SK-N-SH (cell line): Measurements from ENCODE around the gene ANKRD44. TPM values are rescaled to one million over a fixed set of nuclear protein-coding genes. Genes with fewer than 3 reads are reported as not detected.

Experiments
- CTCF ChIA-PET: fragments of 300-600, 350-600 bp; formaldehyde crosslinking; extraction: SDS; loops from one replicate; lab custom pipeline; 2021; lab: Yijun Ruan, JAX
- POLR2A ChIA-PET: fragments of 350-600 bp; sonication (Branson Sonifier 250); formaldehyde crosslinking; extraction: SDS; loops from one replicate; lab custom pipeline; 2020; ENCODE audit warnings: antibody characterized with exemption, inconsistent platforms; lab: Yijun Ruan, JAX
- DNase-seq: peaks from one replicate; pipeline ENCODE4 v3.0.0; 2012
- H2AFZ ChIP-seq: fragments of 200-600 bp; sonication (generic); 2 replicates; pipeline ENCODE4 v1.8.1; 2016; ENCODE audit warnings: antibody characterized with exemption, mild to moderate bottlenecking, low read depth
- H3F3A ChIP-seq: fragments of 200-600 bp; sonication (generic); replicated peaks from 2 replicates; pipeline ENCODE3; 2016; ENCODE audit warnings: antibody characterized with exemption, mild to moderate bottlenecking; ENCODE audit not compliant: insufficient read depth
- H3K27ac ChIP-seq, 2 experiments: fragments of 200-500 bp in 1 of 2; fragments of 200-600 bp in 1 of 2; sonication (Bioruptor generic) in 1 of 2; sonication (generic), shearing (Covaris generic) in 1 of 2; 2 replicates each; pipeline versions ENCODE4 v1.5.1 to v1.6.1; 2014 to 2016; ENCODE audit warnings: low read depth in 2 of 2, inconsistent platforms in 1 of 2, low read length in 1 of 2, mild to moderate bottlenecking in 1 of 2, mixed read lengths in 1 of 2
- H3K27me3 ChIP-seq: fragments of 200-600 bp; sonication (generic), shearing (Covaris generic); 2 replicates; pipeline ENCODE4 v1.6.1; 2016; ENCODE audit warnings: mixed run types; ENCODE audit not compliant: insufficient read depth
- H3K36me3 ChIP-seq, 2 experiments: fragments of 200-500 bp in 1 of 2; fragments of 200-600 bp in 1 of 2; sonication (Bioruptor generic) in 1 of 2; sonication (generic) in 1 of 2; replicated peaks in 1 of 2; 2 replicates each; pipeline versions ENCODE3 to v1.5.1; 2014 to 2016; ENCODE audit warnings: low read length in 1 of 2, mild to moderate bottlenecking in 1 of 2; ENCODE audit not compliant: insufficient read depth in 2 of 2, control insufficient read depth in 1 of 2
- H3K4me1 ChIP-seq, 2 experiments: fragments of 200-500 bp in 1 of 2; fragments of 200-600 bp in 1 of 2; sonication (Bioruptor generic) in 1 of 2; sonication (generic), shearing (Covaris generic) in 1 of 2; 2 replicates each; pipeline versions ENCODE4 v1.5.1 to v1.6.1; 2014 to 2016; ENCODE audit warnings: low read depth in 1 of 2, low read length in 1 of 2, mixed run types in 1 of 2; ENCODE audit not compliant: insufficient read depth in 2 of 2, control insufficient read depth in 1 of 2
- H3K4me2 ChIP-seq: fragments of 200-600 bp; sonication (generic), shearing (Covaris generic); 2 replicates; pipeline ENCODE4 v1.6.1; 2017; ENCODE audit warnings: mixed run types
- H3K4me3 ChIP-seq, 2 experiments: fragments of 200-500 bp in 1 of 2; fragments of 200-600 bp in 1 of 2; sonication (Bioruptor generic) in 1 of 2; sonication (generic), shearing (Covaris generic) in 1 of 2; 2 replicates each; pipeline versions ENCODE4 v1.5.1 to v1.8.1; 2014 to 2016; ENCODE audit warnings: low read depth in 2 of 2, inconsistent platforms in 1 of 2, low read length in 1 of 2, mild to moderate bottlenecking in 1 of 2, mixed read lengths in 1 of 2, moderate library complexity in 1 of 2
- H3K79me2 ChIP-seq: fragments of 200-600 bp; sonication (generic); 2 replicates; pipeline ENCODE4 v1.8.1; 2017; ENCODE audit warnings: mild to moderate bottlenecking; ENCODE audit not compliant: insufficient read depth
- H3K9ac ChIP-seq: fragments of 200-600 bp; sonication (generic); 2 replicates; pipeline ENCODE4 v1.6.1; 2017; ENCODE audit warnings: mixed run types
- H3K9me2 ChIP-seq: fragments of 200-600 bp; sonication (generic); 2 replicates; pipeline ENCODE4 v1.6.1; 2017; ENCODE audit warnings: mixed run types
- H3K9me3 ChIP-seq: fragments of 200-600 bp; sonication (generic); 2 replicates; pipeline ENCODE4 v1.6.1; 2017; ENCODE audit warnings: mixed run types, mild to moderate bottlenecking, moderate library complexity
- H4K20me1 ChIP-seq: fragments of 200-600 bp; sonication (generic); 2 replicates; pipeline ENCODE4 v1.6.1; 2017; ENCODE audit warnings: mild to moderate bottlenecking, mixed run types; ENCODE audit not compliant: insufficient read depth
- CHD2 ChIP-seq: fragments of 150-350 bp; IDR thresholded peaks from 2 replicates; pipeline ENCODE4 v1.6.1; 2018; ENCODE audit warnings: low read length; ENCODE audit not compliant: partially characterized antibody
- ELF1 ChIP-seq: IDR thresholded peaks from 2 replicates; pipeline ENCODE4 v1.4.0; 2012
- EP300 ChIP-seq, 2 experiments: IDR thresholded peaks; 2 replicates each; pipeline versions ENCODE4 v1.4.0 to v1.6.1; 2012; ENCODE audit warnings: borderline replicate concordance in 1 of 2, low read depth in 1 of 2, low read length in 1 of 2
- FOXJ3 ChIP-seq: sonication (generic); formaldehyde crosslinking; IDR thresholded peaks from 2 replicates; pipeline ENCODE4 v1.5.1; 2020; ENCODE audit warnings: mild to moderate bottlenecking, missing genetic modification reagents
- GATA2 ChIP-seq: sonication (generic); formaldehyde crosslinking; IDR thresholded peaks from 2 replicates; pipeline ENCODE4 v1.5.0; 2020; ENCODE audit warnings: mild to moderate bottlenecking, missing genetic modification reagents
- MEF2A ChIP-seq: IDR thresholded peaks from 2 replicates; pipeline ENCODE4 v1.4.0; 2012; ENCODE audit warnings: low read depth, borderline replicate concordance
- NRF1 ChIP-seq: IDR thresholded peaks from 2 replicates; pipeline ENCODE4 v1.6.1; 2012; ENCODE audit warnings: low read depth, mild to moderate bottlenecking, low read length
- PBX3 ChIP-seq: IDR thresholded peaks from 2 replicates; pipeline ENCODE4; 2012
- POLR2AphosphoS5 ChIP-seq: IDR thresholded peaks from 2 replicates; pipeline ENCODE4 v1.6.1; 2012; ENCODE audit warnings: low read depth, low read length
- RXRA ChIP-seq: IDR thresholded peaks from 2 replicates; pipeline ENCODE4 v1.4.0; 2012; ENCODE audit warnings: low read depth, mild to moderate bottlenecking, borderline replicate concordance
- SIN3A ChIP-seq: IDR thresholded peaks from 2 replicates; pipeline ENCODE4 v1.6.1; 2012; ENCODE audit warnings: low read depth, mild to moderate bottlenecking, low read length, moderate library complexity, borderline replicate concordance
- TCF12 ChIP-seq: IDR thresholded peaks from 2 replicates; pipeline ENCODE4 v1.4.0; 2012
- WGBS: methylation state at CpG from one replicate; pipeline ENCODE4 v1.1.6; 2017; ENCODE audit warnings: low lambda C conversion rate; 5-methylcytosine and 5-hydroxymethylcytosine counted together
- polyA plus RNA-seq, 3 experiments: library from polyadenylated mRNA; depleted of rRNA; stranded (reverse); fragments of >200 nt; gene quantifications; 2 replicates each; pipeline ENCODE4 v1.2.3, GENCODE V29; 2012
- TF ChIP-seq, protein P1 (sequence below): fragments of 150-350 bp; IDR thresholded peaks from 2 replicates; pipeline ENCODE4 v1.6.1; 2017; ENCODE audit warnings: antibody characterized with exemption, low read length, low read depth, borderline replicate concordance
- TF ChIP-seq, protein P2 (sequence below): IDR thresholded peaks from 2 replicates; pipeline ENCODE4 v1.4.0; 2012; ENCODE audit warnings: low read depth

The ANKRD44 gene
- polyA plus RNA-seq, 1 of the 3 experiments (the other 2 are of a cell fraction), result 12.5 TPM

GRCh38 chr2:197268786-197269584, 41.6 kb downstream of the ANKRD44 start (continued):
- no peak for TF ChIP-seq PBX3
- TF ChIP-seq TCF12, result no peak
- TF ChIP-seq POLR2AphosphoS5, result no peak
- no peak for TF ChIP-seq EP300 (IDR thresholded peaks at IDR 0.05; ENCODE audit: borderline replicate concordance in 1 of 2, low read depth in 1 of 2, low read length in 1 of 2)

DNA sequence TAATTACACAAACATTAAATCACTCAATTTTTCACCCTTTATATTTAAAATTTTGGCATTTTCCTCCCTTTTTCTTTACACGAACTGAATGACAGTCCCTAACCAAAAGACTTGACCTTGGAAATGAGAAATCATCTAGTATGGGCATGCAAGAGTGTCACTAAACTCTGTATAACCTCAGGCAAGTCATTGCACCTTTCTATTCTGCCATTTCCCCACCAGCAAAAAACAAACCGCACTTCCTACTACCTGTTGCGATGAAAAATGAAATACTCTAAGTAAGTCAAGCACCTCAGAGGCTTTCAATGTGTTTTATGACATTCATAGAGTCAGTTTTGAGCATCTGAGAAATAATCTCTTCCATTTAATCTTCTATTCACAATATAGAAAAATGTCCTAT, 44.1 kb downstream of the ANKRD44 start:
- Histone ChIP-seq H3K27ac (no peak overlapping the region), H3K4me3 (no peak overlapping the region), H4K20me1 (no peaks in the 10 kb centered on the region), H3F3A (no peaks in the 10 kb centered on the region), H3K9ac (no peak overlapping the region), H2AFZ (no peak overlapping the region), H3K27me3 (no peaks in the 10 kb centered on the region), H3K9me2 (no peaks in the 10 kb centered on the region), H3K4me2 (no peak overlapping the region), H3K4me1 (peaks cover 8 to 53% of the 10 kb centered on the region in 2 experiments; a peak in 3 of 4 replicates), H3K79me2 (no peaks in the 10 kb centered on the region), H3K36me3 (no peaks in the 10 kb centered on the region), H3K9me3 (no peaks in the 10 kb centered on the region)
- WGBS, result 86% methylated on average over 3 of the region's 3 CpGs
- ChIA-PET POLR2A (no interaction called here), CTCF (interaction anchor here (0.6 to 2.7 kb wide), 4 partner anchors 10 to 156 kb away, joined by 3 to 7 read pairs (median 5); no protein-coding TSS in a partner anchor)
- DNase-seq, result no peak
- TF ChIP-seq GATA2 (CRISPR knock-in tag), result no peak
- TF ChIP-seq, protein P1, sequence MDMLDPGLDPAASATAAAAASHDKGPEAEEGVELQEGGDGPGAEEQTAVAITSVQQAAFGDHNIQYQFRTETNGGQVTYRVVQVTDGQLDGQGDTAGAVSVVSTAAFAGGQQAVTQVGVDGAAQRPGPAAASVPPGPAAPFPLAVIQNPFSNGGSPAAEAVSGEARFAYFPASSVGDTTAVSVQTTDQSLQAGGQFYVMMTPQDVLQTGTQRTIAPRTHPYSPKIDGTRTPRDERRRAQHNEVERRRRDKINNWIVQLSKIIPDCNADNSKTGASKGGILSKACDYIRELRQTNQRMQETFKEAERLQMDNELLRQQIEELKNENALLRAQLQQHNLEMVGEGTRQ, result no peak
- TF ChIP-seq ELF1, result no peak
- TF ChIP-seq, protein P2, sequence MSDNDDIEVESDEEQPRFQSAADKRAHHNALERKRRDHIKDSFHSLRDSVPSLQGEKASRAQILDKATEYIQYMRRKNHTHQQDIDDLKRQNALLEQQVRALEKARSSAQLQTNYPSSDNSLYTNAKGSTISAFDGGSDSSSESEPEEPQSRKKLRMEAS, result no peak
- no peak for TF ChIP-seq EP300 (IDR thresholded peaks at IDR 0.05; ENCODE audit: borderline replicate concordance in 1 of 2, low read depth in 1 of 2, low read length in 1 of 2)
- no peak for TF ChIP-seq SIN3A
- TF ChIP-seq POLR2AphosphoS5, result no peak
- no peak for TF ChIP-seq NRF1
- no peak for TF ChIP-seq MEF2A
- no peak for TF ChIP-seq CHD2
- TF ChIP-seq RXRA, result no peak
- no peak for TF ChIP-seq FOXJ3
